Esophagus muscularis mucosa (tissue), 4 donors: ENCODE measurements around the gene SLC39A11.

Source experiments
- CTCF ChIP-seq, 3 experiments: fragments of 200-600 bp in 2 of 3; fragments of 450-650 bp in 1 of 3; sonication (generic) in 2 of 3; IDR thresholded peaks; one replicate each; pipeline ENCODE4 v1.5.1; 2017 to 2019; ENCODE audit warnings: antibody characterized with exemption in 3 of 3, mild to moderate bottlenecking in 2 of 3, moderate library complexity in 1 of 3
- EP300 ChIP-seq: sonication (generic); formaldehyde crosslinking; IDR thresholded peaks from one replicate; pipeline ENCODE4 v1.6.1; 2017; ENCODE audit warnings: antibody characterized with exemption
- POLR2A ChIP-seq: fragments of 450-650 bp; IDR thresholded peaks from one replicate; pipeline ENCODE4 v1.6.1; 2017; ENCODE audit warnings: antibody characterized with exemption, moderate library complexity, mild to moderate bottlenecking, low read depth
- POLR2AphosphoS5 ChIP-seq, 2 donors: sonication (generic); formaldehyde crosslinking; IDR thresholded peaks; one replicate each; pipeline ENCODE4 v1.6.1; 2017; ENCODE audit warnings: antibody characterized with exemption in 2 of 2

- TF ChIP-seq CTCF (IDR thresholded peaks at IDR 0.05), result no peak
- TF ChIP-seq POLR2AphosphoS5 (IDR thresholded peaks at IDR 0.05), result no peak
- no peak for TF ChIP-seq POLR2A
- TF ChIP-seq EP300, result no peak
Measured at GRCh38 chr17:73065376-73065775, 27.1 kb downstream of the SLC39A11 start.
